ENCODE results near the gene OR5AC2. TPM values are rescaled to one million over a fixed set of nuclear protein-coding genes. Genes with fewer than 3 reads are reported as not detected.

Gene OR5AC2
- total RNA-seq, 1 donor from 2014 or later, result not detected

GRCh38 chr3:98130421-98130820, 43.4 kb downstream of the OR5AC2 start, which contains the start of gene OR5H1:
OR5H1 (plus strand) TSS chr3:98130721; CDS start chr3:98132698, 1,977 bp downstream.
- no peaks in the 10 kb centered on the region for H3K27me3 Mint-ChIP-seq
- H3K36me3 Mint-ChIP-seq (ENCODE audit: insufficient read depth), result no peaks in the 10 kb centered on the region
- H3K4me1 Mint-ChIP-seq (ENCODE audit: low read depth), result no peaks in the 10 kb centered on the region
- no peak within 1 kb of the TSS for H3K27ac Mint-ChIP-seq
- TF ChIP-seq CTCF (IDR thresholded peaks at IDR 0.05; ENCODE audit: unreplicated experiment), result no peak
- H3K9me3 Mint-ChIP-seq (ENCODE audit: low read depth), result no peaks in the 10 kb centered on the region
- no peak within 1 kb of the TSS for H3K4me3 Mint-ChIP-seq (ENCODE audit: low read depth)
- DNase-seq (ENCODE audit: low spot score, unreplicated experiment), result no peak

DNA sequence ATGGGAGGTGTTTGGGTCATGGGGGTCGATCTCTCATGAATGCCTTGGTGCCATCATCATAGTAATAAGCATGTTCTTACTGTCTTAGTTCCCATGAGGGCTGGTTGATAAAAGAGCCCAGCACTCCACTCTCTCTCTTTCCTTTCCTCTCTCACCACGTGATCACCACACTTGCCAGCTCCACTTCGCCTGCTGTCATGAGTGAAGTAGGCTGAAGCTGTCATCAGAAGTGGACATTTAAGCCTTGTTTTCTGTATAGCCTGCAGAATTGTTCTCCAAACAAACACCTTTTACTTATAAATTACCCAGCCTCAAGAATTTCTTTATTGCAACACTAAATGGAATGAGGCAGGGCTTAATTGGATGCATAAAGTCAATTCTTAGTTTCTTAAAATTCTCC, 49.7 kb downstream of the OR5AC2 start:
- H3K36me3 Mint-ChIP-seq (ENCODE audit: insufficient read depth), result no peaks in the 10 kb centered on the region
- no peaks in the 10 kb centered on the region for H3K4me1 Mint-ChIP-seq (ENCODE audit: low read depth)
- no peak overlapping the region for H3K27ac Mint-ChIP-seq
- DNase-seq (ENCODE audit: low spot score, unreplicated experiment), result no peak
- H3K27me3 Mint-ChIP-seq, result no peaks in the 10 kb centered on the region
- H3K9me3 Mint-ChIP-seq (ENCODE audit: low read depth), result no peaks in the 10 kb centered on the region
- H3K4me3 Mint-ChIP-seq (ENCODE audit: low read depth), result no peak overlapping the region
- no peak for TF ChIP-seq CTCF (IDR thresholded peaks at IDR 0.05; ENCODE audit: unreplicated experiment)

Other genes with a start within 250 kb of the OR5AC2 start
- gene RIOX2, start 114.7 kb upstream of the OR5AC2 start, total RNA-seq, result 16.4 and 18.2 TPM in 2 replicates
- not detected in 2 replicates for gene GABRR3, start 51.9 kb upstream of the OR5AC2 start, total RNA-seq
- gene OR5H1, start 43.5 kb downstream of the OR5AC2 start, total RNA-seq, result not detected in 2 replicates
- not detected in 2 replicates for gene OR5H14, start 60.3 kb downstream of the OR5AC2 start, total RNA-seq
- gene OR5H15, start 79.5 kb downstream of the OR5AC2 start, total RNA-seq, result not detected in 2 replicates
- gene OR5H6, start 177.1 kb downstream of the OR5AC2 start, total RNA-seq, result not detected in 2 replicates
- not detected in 2 replicates for gene OR5H2, start 195.3 kb downstream of the OR5AC2 start, total RNA-seq